RWPE1 (cell line): ENCODE data around the gene DENND1A.

Source experiments
- CTCF ChIA-PET: fragments of 350-600 bp; sonication (Branson Sonifier 250); formaldehyde crosslinking; extraction: SDS; loops from one replicate; lab custom pipeline; 2021; lab: Yijun Ruan, JAX
- POLR2A ChIA-PET: fragments of 400-600 bp; formaldehyde crosslinking; extraction: SDS; loops from one replicate; lab custom pipeline; 2020; ENCODE audit warnings: antibody characterized with exemption; ENCODE audit not compliant: low non-redundant PET; lab: Yijun Ruan, JAX
- DNase-seq: peaks from one replicate; pipeline ENCODE4 v3.0.0; 2012; ENCODE audit warnings: low spot score
- H3K27ac ChIP-seq: fragments of 450-650 bp; 2 replicates; pipeline ENCODE4 v1.5.1; 2017
- CTCF ChIP-seq: fragments of 450-650 bp; conservative IDR thresholded peaks from 2 replicates; pipeline ENCODE4 v1.5.1; 2017; ENCODE audit warnings: low read depth, mild to moderate bottlenecking

DENND1A gene

GRCh38 chr9:123561046-123561445, 368.9 kb downstream of the DENND1A start:
- TF ChIP-seq CTCF: no peak
- CTCF ChIA-PET: no interaction called here
- POLR2A ChIA-PET: no interaction called here
- no peak overlapping the region for H3K27ac ChIP-seq
- DNase-seq: no peak

GRCh38 chr9:123556464-123557435, 373.2 kb downstream of the DENND1A start:
- no peak for DNase-seq
- CTCF ChIA-PET: no interaction called here
- no peak for TF ChIP-seq CTCF
- no peak overlapping the region for H3K27ac ChIP-seq
- POLR2A ChIA-PET: no interaction called here

GRCh38 chr9:123555646-123556045, 374.3 kb downstream of the DENND1A start:
- POLR2A ChIA-PET: no interaction called here
- CTCF ChIA-PET: no interaction called here
- H3K27ac ChIP-seq: no peak overlapping the region
- DNase-seq: no peak
- TF ChIP-seq CTCF: no peak

- no peak for TF ChIP-seq CTCF
- CTCF ChIA-PET: no interaction called here
- POLR2A ChIA-PET: no interaction called here
- DNase-seq: no peak
- H3K27ac ChIP-seq: no peak overlapping the region
Measured at GRCh38 chr9:123552530-123552929, 377.4 kb downstream of the DENND1A start.

- no peak overlapping the region for H3K27ac ChIP-seq
- no peak for DNase-seq
- ChIA-PET POLR2A (no interaction called here), CTCF (no interaction called here)
- no peak for TF ChIP-seq CTCF
Measured at GRCh38 chr9:123551734-123552133, 378.2 kb downstream of the DENND1A start.

- no peak for DNase-seq
Measured at GRCh38 chr9:123550797-123551196, 379.1 kb downstream of the DENND1A start.

More at GRCh38 chr9:123550797-123551196, 379.1 kb downstream of the DENND1A start:
- TF ChIP-seq CTCF: no peak
- POLR2A ChIA-PET: no interaction called here
- CTCF ChIA-PET: no interaction called here
- H3K27ac ChIP-seq: no peak overlapping the region
